Lower leg skin (tissue), 3 donors: ENCODE results near the gene LRIG1.

Experiments
- POLR2A ChIP-seq, 2 donors: fragments of 450-650 bp; IDR thresholded peaks; one replicate each; pipeline ENCODE4 v1.6.1; 2016 to 2017; ENCODE audit warnings: antibody characterized with exemption in 2 of 2, mild to moderate bottlenecking in 1 of 2, moderate library complexity in 1 of 2
- TF ChIP-seq, protein P1 (sequence below), 3 donors: fragments of 450-650 bp; IDR thresholded peaks; one replicate each; pipeline ENCODE4 v1.5.1; 2016; ENCODE audit warnings: antibody characterized with exemption in 3 of 3, mild to moderate bottlenecking in 3 of 3, moderate library complexity in 2 of 3

DNA sequence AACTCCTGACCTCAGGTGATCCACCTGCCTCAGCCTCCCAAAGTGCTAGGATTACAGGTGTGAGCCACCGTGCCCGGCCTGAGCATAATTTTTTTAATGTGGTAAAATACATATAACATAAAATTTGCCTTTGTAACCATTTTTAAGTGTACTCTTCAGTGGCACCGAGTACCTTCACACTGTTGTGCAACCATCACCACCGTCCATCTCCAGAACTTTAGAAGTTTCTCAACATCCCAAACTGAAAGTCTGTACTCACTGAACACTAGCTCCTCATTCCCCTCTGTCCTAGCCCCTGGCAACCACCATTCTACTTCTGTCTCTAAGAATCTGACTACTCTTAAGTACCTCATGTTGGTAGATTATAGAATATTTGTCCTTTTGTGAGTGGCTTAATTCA, 35.2 kb downstream of the LRIG1 start:
- TF ChIP-seq, protein P1, sequence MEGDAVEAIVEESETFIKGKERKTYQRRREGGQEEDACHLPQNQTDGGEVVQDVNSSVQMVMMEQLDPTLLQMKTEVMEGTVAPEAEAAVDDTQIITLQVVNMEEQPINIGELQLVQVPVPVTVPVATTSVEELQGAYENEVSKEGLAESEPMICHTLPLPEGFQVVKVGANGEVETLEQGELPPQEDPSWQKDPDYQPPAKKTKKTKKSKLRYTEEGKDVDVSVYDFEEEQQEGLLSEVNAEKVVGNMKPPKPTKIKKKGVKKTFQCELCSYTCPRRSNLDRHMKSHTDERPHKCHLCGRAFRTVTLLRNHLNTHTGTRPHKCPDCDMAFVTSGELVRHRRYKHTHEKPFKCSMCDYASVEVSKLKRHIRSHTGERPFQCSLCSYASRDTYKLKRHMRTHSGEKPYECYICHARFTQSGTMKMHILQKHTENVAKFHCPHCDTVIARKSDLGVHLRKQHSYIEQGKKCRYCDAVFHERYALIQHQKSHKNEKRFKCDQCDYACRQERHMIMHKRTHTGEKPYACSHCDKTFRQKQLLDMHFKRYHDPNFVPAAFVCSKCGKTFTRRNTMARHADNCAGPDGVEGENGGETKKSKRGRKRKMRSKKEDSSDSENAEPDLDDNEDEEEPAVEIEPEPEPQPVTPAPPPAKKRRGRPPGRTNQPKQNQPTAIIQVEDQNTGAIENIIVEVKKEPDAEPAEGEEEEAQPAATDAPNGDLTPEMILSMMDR (IDR thresholded peaks at IDR 0.05), result no peak
- no peak for TF ChIP-seq POLR2A (IDR thresholded peaks at IDR 0.05)
